GM12892 (cell line): Measurements from ENCODE around the gene IDUA.
"Not testable (repeated sequence)": the region's sequence is repeated elsewhere in the genome, so short reads cannot be mapped to it uniquely, and the experiment has no call there.

Experiments
- DNase-seq: peaks from one replicate; pipeline ENCODE4 v3.0.0; 2011; ENCODE audit not compliant: insufficient read length
- FAIRE-seq: peaks from 2 replicates; lab custom pipeline; 2011; peaks lifted over from hg19 to GRCh38; lab: Jason Lieb, UNC
- POLR2A ChIP-seq: IDR thresholded peaks from 2 replicates; pipeline ENCODE4 v1.6.1; 2011; ENCODE audit warnings: low read depth, low read length, control low read depth
- POLR2AphosphoS5 ChIP-seq: IDR thresholded peaks from 2 replicates; pipeline ENCODE4 v1.6.1; 2011; ENCODE audit warnings: low read depth, low read length, control low read depth
- TAF1 ChIP-seq: IDR thresholded peaks from 2 replicates; pipeline ENCODE4 v1.6.1; 2011; ENCODE audit warnings: low read depth, mild to moderate bottlenecking, control low read depth, low read length, borderline replicate concordance

IDUA gene

GRCh38 chr4:995311-996026 lies 8.6 kb downstream of the IDUA start:
- DNase-seq (no peak), FAIRE-seq (no peak)
- TF ChIP-seq TAF1 (no peak), POLR2A (no peak), POLR2AphosphoS5 (no peak)

GRCh38 chr4:996030-996996 lies 9.5 kb downstream of the IDUA start:
- DNase-seq, result no peak
- no peak for FAIRE-seq
- no peak for TF ChIP-seq POLR2A
- no peak for TF ChIP-seq POLR2AphosphoS5

GRCh38 chr4:996997-997374 lies 10.1 kb downstream of the IDUA start:
- no peak for TF ChIP-seq TAF1
- no peak for TF ChIP-seq POLR2AphosphoS5
- TF ChIP-seq POLR2A, result no peak
- FAIRE-seq (no peak), DNase-seq (no peak)

GRCh38 chr4:997375-998071 lies 10.7 kb downstream of the IDUA start:
- no peak for DNase-seq
- no peak for FAIRE-seq
- no peak for TF ChIP-seq POLR2A
- no peak for TF ChIP-seq POLR2AphosphoS5
- no peak for TF ChIP-seq TAF1

GRCh38 chr4:998096-998691 lies 11.3 kb downstream of the IDUA start:
- DNase-seq (no peak), FAIRE-seq (no peak)
- no peak for TF ChIP-seq POLR2AphosphoS5
- TF ChIP-seq POLR2A, result no peak
- TF ChIP-seq TAF1, result no peak

- not testable (repeated sequence) for FAIRE-seq, DNase-seq
Measured at GRCh38 chr4:999240-999863, 12.5 kb downstream of the IDUA start.

GRCh38 chr4:999882-1000425 lies 13.1 kb downstream of the IDUA start:
- DNase-seq (no peak), FAIRE-seq (no peak)
- no peak for TF ChIP-seq TAF1
- TF ChIP-seq POLR2AphosphoS5, result no peak
- TF ChIP-seq POLR2A, result no peak

GRCh38 chr4:1000686-1001260 lies 13.9 kb downstream of the IDUA start:
- TF ChIP-seq TAF1 (no peak), POLR2A (no peak), POLR2AphosphoS5 (no peak)
- FAIRE-seq (no peak), DNase-seq (no peak)

GRCh38 chr4:1001561-1002130 lies 14.8 kb downstream of the IDUA start:
- FAIRE-seq, result no peak

GRCh38 chr4:1002131-1002630 lies 15.3 kb downstream of the IDUA start:
- no peak for DNase-seq
- TF ChIP-seq POLR2AphosphoS5 (no peak), POLR2A (no peak), TAF1 (no peak)
- FAIRE-seq, result no peak

More at GRCh38 chr4:1001561-1002130, 14.8 kb downstream of the IDUA start:
- no peak for TF ChIP-seq POLR2A
- no peak for TF ChIP-seq POLR2AphosphoS5
- TF ChIP-seq TAF1, result no peak
- no peak for DNase-seq

- TF ChIP-seq POLR2A (no peak), TAF1 (no peak), POLR2AphosphoS5 (no peak)
Measured at GRCh38 chr4:1002631-1003251, 15.9 kb downstream of the IDUA start.

More at GRCh38 chr4:1002631-1003251, 15.9 kb downstream of the IDUA start:
- FAIRE-seq (no peak), DNase-seq (no peak)
